Ovary (tissue), 3 donors: ENCODE data around the gene SPATA2.

ENCODE experiments used
- CTCF ChIP-seq, 3 donors: fragments of 450-650 bp in 2 of 3; fragments of 200-600 bp in 1 of 3; IDR thresholded peaks; one replicate each; pipeline versions ENCODE4 v1.5.1 to v1.8.0; 2016 to 2022; ENCODE audit warnings: antibody characterized with exemption in 3 of 3, mild to moderate bottlenecking in 1 of 3
- EP300 ChIP-seq: sonication (generic); formaldehyde crosslinking; IDR thresholded peaks from one replicate; pipeline ENCODE4 v1.6.1; 2017; ENCODE audit warnings: antibody characterized with exemption
- POLR2A ChIP-seq: fragments of 450-650 bp; IDR thresholded peaks from one replicate; pipeline ENCODE4 v1.6.1; 2017; ENCODE audit warnings: antibody characterized with exemption, mild to moderate bottlenecking, moderate library complexity
- donor health status: DM: no; HTN: no; CAD: no.

GRCh38 chr20:49948178-49948577 lies 32.8 kb upstream of the SPATA2 start:
- TF ChIP-seq POLR2A (no peak), CTCF (IDR thresholded peaks at IDR 0.05) (no peak), EP300 (no peak)
